ENCODE results near the gene FAM180B.

FAM180B gene

GRCh38 chr11:47605921-47606320, 19.4 kb downstream of the FAM180B start:
- no peak overlapping the region for H3K27ac ChIP-seq
- TF ChIP-seq, protein P1, sequence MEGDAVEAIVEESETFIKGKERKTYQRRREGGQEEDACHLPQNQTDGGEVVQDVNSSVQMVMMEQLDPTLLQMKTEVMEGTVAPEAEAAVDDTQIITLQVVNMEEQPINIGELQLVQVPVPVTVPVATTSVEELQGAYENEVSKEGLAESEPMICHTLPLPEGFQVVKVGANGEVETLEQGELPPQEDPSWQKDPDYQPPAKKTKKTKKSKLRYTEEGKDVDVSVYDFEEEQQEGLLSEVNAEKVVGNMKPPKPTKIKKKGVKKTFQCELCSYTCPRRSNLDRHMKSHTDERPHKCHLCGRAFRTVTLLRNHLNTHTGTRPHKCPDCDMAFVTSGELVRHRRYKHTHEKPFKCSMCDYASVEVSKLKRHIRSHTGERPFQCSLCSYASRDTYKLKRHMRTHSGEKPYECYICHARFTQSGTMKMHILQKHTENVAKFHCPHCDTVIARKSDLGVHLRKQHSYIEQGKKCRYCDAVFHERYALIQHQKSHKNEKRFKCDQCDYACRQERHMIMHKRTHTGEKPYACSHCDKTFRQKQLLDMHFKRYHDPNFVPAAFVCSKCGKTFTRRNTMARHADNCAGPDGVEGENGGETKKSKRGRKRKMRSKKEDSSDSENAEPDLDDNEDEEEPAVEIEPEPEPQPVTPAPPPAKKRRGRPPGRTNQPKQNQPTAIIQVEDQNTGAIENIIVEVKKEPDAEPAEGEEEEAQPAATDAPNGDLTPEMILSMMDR (conservative IDR thresholded peaks at IDR 0.05): no peak

- TF ChIP-seq, protein P1 (conservative IDR thresholded peaks at IDR 0.05): no peak
- H3K27ac ChIP-seq: no peak overlapping the region
These were observed 20.3 kb downstream of the FAM180B start for GRCh38 chr11:47606731-47607130.

GRCh38 chr11:47607380-47607779, 20.9 kb downstream of the FAM180B start:
- no peak overlapping the region for H3K27ac ChIP-seq
- TF ChIP-seq, protein P1 (conservative IDR thresholded peaks at IDR 0.05): no peak

DNA sequence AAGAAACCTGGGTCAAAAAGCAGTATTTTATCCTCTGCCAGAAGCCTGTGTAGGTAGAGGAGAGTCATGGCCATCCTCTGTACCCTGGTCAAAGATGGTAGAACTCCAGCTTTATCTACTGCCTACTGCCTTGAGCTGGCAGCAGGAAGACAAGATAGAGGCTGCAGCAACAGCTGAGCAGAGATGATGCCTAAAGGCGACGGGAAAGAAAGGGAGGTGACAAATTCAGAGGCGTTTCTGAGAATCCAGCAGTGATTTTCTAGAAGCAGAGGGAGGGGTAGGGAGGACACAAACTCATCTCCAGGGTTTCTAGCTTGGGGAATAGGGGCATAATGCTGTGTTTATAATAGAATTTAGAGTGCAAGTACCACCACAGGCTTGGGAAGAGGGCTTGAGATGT, 23.2 kb downstream of the FAM180B start:
- no peak overlapping the region for H3K27ac ChIP-seq
- TF ChIP-seq, protein P1 (conservative IDR thresholded peaks at IDR 0.05): no peak

DNA sequence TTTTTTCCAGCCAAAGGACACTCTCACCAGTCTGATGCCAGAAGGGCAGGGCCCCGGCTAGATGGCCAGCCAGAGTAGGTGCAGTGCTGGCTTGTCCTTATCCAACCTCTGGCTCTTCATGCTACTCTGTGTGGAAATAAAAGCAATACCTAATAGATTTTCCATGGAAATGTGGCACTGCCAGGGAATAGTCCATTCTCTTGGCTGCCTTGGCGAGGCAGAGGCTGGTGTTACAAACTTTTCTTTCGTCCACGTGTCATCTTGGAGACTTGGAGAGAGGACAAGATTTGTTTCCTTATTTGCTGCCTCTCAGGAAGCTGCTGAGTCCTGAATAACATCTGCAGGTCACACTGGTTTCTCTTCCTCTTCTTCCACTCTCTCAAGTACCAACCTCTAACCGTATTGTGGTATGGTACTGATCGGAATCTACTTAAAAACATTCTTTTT, 24.9 kb downstream of the FAM180B start:
- no peak overlapping the region for H3K27ac ChIP-seq
- TF ChIP-seq, protein P1 (conservative IDR thresholded peaks at IDR 0.05): no peak

- no peak overlapping the region for H3K27ac ChIP-seq
- TF ChIP-seq, protein P1 (conservative IDR thresholded peaks at IDR 0.05): no peak
These were observed 28.8 kb downstream of the FAM180B start for GRCh38 chr11:47615249-47615648.

- H3K27ac ChIP-seq: no peak overlapping the region
These were observed 30.4 kb downstream of the FAM180B start for GRCh38 chr11:47616726-47617416.

More at GRCh38 chr11:47616726-47617416, 30.4 kb downstream of the FAM180B start:
- TF ChIP-seq, protein P1 (conservative IDR thresholded peaks at IDR 0.05): peak; percentile 50

Measured in VCaP (cell line).